DOHH2 (cell line): Measurements from ENCODE around the gene AKAP7.

Experiments
- EZH2phosphoT487 ChIP-seq: fragments of 200-600 bp; sonication (generic); IDR thresholded peaks from 2 replicates; pipeline ENCODE4 v1.6.1; 2017; ENCODE audit warnings: borderline replicate concordance, mild to moderate bottlenecking, antibody characterized with exemption, low read length, moderate library complexity, mixed read lengths
- TF ChIP-seq, protein P1 (sequence below): fragments of 200-600 bp; sonication (generic); IDR thresholded peaks from one replicate; pipeline ENCODE4 v1.5.1; 2014; ENCODE audit warnings: antibody characterized with exemption, mild to moderate bottlenecking, low read depth, low read length; ENCODE audit not compliant: poor library complexity, severe bottlenecking

DNA sequence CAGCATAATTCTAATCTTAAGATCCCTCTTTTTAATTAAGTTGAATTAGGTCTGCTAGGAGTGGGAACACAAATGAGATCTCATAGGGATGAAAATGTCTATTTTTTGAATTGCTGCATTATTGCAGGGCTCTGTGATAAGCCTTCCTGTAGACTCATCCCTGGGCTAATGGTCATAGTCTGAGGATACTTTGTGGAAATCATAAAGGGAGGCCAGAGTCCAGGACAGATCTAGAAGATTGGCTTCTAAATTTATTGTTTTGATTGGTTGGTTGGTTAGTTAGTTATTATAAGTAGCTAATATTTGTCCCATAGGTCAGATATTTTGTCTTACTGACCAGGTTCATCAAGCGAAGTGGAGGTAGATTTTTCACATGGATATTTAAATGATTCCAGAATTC, 142.3 kb downstream of the AKAP7 start:
- TF ChIP-seq, protein P1, sequence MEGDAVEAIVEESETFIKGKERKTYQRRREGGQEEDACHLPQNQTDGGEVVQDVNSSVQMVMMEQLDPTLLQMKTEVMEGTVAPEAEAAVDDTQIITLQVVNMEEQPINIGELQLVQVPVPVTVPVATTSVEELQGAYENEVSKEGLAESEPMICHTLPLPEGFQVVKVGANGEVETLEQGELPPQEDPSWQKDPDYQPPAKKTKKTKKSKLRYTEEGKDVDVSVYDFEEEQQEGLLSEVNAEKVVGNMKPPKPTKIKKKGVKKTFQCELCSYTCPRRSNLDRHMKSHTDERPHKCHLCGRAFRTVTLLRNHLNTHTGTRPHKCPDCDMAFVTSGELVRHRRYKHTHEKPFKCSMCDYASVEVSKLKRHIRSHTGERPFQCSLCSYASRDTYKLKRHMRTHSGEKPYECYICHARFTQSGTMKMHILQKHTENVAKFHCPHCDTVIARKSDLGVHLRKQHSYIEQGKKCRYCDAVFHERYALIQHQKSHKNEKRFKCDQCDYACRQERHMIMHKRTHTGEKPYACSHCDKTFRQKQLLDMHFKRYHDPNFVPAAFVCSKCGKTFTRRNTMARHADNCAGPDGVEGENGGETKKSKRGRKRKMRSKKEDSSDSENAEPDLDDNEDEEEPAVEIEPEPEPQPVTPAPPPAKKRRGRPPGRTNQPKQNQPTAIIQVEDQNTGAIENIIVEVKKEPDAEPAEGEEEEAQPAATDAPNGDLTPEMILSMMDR = no peak
- no peak for TF ChIP-seq EZH2phosphoT487
